HG02763 (cell line): Measurements from ENCODE around the gene CABLES1.

Experiments used
- ATAC-seq: cut with Tn5 transposase; IDR thresholded peaks from one replicate; pipeline ENCODE4 v1.9.1; 2021; ENCODE audit warnings: mild to moderate bottlenecking, moderate library complexity; ENCODE audit not compliant: unreplicated experiment

CABLES1 gene

DNA sequence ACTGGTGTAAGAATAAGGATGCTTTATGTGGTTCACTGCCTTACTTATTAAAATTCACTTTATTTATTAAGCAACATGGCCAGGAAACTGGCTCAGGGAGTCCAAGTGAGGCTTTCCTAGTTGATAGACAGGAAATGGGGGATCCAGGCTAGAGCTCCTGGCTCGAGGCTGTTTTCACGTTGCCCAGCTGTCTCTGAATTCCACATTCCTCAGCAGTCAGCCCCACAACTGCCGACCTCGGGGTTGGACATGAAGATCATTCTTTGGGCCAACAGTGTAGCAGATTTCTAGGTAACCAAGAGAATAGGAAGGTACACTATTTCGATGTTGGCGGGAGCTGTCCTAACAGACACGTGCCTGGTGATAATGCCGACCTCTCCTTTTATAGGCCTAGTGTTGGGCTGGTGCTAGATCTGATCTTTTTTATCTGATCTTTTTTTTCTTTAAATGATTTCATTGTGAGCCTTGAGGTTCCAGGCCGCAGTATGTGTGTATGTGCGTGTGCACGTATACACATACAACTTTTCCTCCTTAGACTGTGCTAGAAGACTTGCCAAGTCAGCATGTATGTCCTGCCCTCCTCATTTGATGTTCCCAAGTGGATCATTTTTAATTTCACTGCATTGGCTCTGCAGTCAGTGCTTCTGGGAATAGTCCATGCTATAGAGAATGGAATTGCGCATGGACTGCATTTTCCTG, 103.5 kb downstream of the CABLES1 start:
- no peak for ATAC-seq

DNA sequence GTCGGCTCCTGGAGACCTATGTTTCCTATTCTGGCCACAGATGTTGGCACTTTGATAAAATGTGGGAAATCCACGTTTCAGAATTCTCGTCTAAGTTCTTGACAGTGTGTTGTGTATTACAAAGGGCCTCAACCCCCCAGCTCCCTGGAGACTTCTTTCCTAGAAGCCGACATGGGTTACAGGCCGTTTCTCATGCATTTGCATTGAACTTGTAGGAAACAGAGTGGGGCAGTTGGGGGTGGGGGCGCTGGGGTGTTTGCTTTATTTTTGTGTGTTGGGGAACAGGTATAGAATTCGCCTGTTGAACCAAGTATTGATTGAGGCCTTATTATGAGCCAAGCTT, 104.0 kb downstream of the CABLES1 start:
- ATAC-seq: no peak

DNA sequence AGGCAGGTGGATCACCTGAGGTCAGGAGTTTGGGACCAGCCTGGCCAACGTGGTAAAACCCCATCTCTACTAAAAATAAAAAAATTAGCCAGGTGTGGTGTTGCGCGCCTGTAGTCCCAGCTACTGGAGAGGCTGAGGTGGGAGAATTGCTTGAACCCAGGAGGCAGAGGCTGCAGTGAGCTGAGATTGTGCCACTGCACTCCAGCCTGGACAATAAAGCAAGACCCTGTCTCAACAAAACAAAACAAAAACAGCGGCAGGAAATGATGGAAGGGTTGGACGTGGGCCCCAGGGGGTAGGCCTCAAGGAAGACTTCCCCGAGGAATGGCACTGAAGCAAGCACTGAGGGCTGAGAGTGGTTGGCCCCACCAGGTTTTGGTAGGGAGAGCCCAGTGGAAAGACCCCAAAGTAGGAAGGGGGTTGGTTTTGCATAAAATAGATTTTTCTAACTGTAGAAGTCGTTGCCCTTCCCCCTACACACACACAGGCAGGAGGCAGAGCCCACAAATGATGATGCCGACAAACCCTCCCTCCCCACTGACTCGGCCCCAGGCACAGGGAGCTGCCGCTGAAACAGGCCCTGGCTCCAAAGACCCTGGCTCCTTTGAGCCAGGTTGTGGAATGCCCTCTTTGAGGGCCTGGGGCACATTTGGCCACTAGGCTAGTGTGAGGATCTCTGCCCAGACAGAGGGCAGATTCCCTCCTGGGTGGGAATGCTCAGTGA, 104.8 kb downstream of the CABLES1 start:
- no peak for ATAC-seq

DNA sequence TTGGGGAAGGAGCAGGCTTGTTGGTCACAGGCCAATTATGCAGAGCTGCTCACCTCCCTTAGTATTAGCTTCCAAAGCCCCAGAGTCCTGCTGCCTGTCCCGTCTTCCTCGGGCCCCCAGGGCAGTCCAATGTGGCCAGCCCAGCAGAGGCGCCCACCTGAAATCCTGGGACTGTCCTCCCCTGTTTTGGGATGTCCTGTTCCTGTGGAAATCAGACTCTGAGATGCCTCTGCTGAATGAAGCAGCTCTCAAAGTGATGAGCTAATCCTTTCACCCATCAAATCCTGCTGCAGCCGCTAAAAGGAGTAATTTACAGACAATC, 105.3 kb downstream of the CABLES1 start:
- ATAC-seq: no peak

DNA sequence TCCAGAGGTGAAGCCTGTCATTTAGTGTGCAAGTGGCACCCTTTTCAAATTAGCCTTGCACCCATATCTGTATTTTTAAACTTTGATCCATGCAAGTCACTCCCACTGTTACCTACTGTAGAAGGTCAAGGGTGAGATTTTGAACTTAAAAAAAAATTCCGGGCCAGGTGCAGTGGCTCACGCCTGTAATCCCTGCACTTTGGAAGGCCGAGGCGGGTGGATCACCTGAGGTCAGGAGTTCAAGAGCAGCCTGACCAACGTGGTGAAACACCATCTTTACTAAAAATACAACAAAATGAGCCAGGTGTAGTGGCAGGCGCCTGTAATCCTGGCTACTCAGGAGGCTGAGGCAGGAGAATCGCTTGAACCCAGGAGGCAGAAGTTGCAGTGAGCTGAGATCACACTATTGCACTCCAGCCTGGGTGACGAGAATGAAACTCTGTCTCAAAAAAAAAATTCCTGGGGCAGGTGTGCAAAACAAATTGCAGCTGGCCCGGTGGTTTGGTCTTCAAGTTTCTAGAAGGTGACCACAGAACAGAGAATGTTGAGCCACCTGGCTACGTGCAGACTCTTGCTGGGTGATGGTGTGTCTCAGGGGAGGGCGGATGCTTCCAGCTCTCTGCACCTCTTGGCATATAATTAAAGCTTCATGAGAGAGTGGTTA, 106.7 kb downstream of the CABLES1 start:
- ATAC-seq: peak; percentile 84

DNA sequence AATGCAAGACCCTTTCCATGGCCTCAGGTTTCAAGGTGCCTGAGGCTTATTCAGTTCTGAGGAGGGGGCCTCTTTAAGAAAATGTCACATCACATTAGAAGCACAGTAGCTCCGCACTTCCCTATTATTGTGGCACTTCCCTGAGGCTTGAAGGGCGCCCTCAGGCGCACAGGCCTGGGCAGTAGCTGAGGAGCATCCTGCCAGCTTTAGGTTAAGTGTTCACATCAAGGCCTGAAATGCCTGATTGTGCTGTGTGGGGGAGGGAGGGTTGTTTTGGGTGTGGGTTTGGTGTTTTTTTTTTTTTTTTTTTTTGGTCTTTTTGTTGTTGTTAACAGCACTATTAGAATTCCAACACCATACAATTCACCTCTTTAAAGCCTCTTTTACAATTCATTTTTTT, 107.9 kb downstream of the CABLES1 start:
- ATAC-seq: no peak

DNA sequence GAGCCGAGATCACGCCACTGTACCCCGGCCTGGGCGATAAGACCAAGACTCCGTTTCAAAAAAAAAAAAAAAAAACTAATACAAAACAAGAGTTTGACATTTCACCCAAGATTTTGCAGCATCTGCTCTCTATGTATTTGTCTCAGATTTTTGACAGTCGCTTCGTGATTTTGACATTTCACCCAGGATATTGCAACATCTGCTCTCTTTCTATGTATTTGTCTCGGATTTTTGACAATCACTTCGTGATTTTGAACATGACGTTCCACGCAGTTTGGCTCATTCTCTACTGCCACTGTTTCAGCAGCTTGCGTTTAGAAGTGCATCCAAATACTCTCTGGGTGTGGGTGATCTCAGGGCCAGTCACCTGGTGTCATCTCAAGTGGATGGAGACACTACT, 108.5 kb downstream of the CABLES1 start:
- no peak for ATAC-seq

DNA sequence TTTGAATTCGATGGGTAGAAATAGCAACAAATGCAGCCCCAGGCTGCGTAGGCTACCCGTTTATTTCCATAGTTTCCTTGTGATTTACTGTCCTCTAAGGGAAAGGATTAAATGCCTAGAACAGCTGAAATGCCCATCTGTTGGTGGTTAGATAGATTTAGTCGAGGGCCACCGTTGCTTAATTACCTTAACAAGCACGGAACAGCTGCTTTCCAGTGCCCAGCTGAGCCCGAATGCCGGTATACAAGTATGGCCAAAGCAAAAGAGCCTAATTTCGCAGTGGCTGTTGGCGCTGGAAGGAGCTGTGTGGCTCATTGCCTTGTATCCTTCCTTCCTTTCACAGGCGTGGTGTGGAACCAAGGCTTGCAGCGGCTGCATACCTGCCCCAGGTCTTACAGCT, 109.1 kb downstream of the CABLES1 start:
- no peak for ATAC-seq

DNA sequence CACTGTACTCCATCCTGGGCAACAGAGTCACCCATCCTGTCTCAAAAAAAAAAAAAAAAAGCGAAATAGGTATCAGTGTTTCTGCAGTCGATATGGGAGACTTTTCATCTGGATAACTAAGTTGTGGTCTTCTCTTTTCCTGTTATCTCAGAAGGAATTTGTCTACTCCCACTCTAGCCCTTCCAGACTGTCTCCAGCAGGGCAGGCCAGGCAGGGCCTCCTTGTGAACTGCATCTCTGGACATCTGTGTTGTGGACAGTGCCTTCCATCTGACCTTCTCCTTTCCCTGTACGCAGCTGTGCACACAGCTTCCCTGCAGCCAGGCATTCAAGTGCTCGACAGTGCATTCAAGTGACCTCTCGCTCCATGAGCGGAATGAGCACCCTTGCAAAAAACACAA, 110.2 kb downstream of the CABLES1 start:
- no peak for ATAC-seq

DNA sequence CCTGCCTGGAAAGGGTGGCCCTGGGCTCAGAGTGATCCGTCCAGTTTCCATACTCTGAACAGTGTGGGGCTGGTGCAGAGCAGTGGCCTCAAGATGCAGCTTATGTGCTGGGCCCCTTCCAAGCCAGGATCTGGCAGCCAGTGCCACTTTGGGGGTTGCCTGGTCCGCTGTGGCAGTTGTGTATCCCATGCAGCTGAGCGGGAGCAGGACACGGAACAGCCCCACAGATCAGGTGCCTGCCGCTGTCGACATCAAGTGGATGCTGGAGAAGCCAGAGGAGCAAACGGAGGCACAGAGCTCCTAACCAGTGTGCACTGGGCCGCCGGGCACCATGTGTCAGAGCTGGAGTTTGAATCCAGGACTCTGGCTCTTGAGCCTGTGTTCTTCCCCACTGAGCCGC, 112.0 kb downstream of the CABLES1 start:
- no peak for ATAC-seq

DNA sequence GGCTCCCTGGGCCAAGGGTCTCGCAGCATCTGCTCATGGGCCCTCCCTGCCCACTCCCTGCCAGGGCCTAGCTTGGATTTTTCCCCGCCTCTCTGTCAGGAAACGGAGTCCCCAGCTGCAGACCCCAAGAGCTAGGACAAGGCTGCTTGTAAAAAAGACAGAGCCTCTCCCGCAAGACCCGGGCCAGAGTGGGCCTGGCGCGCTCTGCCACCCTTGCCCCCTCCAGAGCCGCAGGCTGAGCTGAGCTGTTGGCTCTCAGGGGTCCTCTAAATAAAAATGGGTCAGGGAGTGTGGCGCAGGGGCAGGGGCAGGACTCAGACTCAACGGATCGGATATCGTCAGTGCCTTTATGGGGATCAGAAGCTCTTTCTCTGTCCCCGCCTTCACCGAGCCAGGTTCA, 112.6 kb downstream of the CABLES1 start:
- ATAC-seq: no peak

DNA sequence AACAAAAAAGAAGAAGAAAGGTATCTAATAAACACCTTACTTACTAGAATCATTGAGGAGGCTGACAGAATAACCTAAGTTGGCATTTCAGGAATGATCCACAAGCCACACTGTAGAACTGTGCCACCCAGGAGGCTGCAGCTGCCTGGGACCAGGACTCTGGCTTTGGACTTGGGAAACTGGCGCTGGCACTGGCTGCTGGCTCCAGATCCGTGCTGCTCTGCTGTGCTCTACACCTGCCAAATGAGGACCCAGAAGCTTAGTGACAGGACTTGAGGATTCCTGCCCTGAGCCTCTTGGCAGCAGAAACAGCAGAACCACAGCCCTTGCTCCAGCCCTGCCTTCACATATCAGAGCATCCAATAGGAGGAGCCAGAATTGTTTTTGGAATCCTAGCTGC, 113.5 kb downstream of the CABLES1 start:
- no peak for ATAC-seq

DNA sequence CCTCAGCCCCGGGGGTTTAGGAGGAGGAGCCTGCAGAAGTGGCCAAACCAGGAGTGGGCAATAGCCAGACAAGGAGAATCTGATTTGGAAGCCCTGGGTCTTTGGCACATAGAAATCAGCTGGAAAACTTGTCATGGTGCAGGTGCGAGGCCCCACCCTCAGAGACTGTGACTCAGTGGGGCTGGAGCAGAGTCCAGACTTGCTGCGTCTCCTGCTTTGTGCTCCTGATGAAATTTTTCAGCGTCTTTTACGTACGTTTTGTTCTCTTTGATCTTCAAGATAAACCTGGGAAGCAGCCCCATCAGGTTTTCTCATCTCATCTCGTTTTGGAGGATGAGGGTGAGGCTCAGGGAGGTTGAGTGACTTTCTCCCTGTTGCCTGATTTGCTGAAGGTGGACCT, 114.1 kb downstream of the CABLES1 start:
- no peak for ATAC-seq

DNA sequence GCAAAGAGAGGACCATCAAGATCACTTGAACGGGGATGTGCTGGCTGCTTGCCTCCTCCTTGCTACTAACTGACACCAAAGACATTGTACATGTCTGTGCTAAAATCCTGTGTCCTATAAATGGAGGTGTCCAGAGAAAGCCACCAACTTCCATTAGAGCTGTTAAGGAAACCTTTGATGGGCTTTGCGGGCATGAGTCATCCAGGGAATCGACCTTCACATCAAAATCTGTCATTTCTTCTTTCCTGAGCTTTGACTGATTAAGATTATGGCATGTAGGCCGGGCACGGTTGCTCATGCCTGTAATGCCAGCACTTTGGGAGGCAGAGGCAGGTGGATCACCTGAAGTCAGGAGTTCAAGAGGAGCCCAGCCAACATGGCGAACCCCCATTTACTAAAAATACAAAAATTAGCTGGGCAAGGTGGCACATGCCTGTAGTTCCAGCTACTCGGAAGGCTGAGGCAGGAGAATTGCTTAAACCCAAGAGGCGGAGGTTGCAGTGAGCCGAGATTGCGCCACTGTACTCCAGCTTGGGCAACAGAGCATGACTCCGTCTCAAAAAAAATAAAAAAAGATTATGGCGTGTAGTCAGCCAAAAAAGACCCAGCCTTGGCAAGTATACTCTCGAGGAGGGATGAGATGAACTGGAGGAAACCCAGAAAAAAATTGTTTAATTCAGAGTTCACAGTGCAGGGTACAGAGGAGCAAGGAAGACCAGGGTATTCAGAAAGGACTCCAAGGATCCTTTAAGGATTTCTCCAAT, 115.8 kb downstream of the CABLES1 start:
- no peak for ATAC-seq

DNA sequence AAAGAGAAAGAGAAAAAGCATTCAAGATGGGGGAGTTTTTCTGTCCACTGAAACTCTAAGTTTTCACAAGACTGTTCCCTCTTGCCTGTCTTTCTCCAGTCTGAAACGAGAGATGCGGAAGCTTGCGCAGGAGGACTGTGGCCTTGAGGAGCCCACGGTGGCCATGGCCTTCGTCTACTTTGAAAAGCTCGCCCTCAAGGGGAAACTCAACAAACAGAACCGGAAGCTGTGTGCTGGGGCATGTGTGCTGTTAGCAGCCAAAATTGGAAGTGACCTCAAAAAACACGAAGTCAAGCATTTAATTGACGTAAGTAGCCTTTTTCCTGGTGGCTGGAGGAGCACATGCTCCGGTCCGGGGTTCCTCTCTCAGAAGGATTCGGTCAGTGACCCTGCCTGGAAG, 118.3 kb downstream of the CABLES1 start:
- no peak for ATAC-seq

DNA sequence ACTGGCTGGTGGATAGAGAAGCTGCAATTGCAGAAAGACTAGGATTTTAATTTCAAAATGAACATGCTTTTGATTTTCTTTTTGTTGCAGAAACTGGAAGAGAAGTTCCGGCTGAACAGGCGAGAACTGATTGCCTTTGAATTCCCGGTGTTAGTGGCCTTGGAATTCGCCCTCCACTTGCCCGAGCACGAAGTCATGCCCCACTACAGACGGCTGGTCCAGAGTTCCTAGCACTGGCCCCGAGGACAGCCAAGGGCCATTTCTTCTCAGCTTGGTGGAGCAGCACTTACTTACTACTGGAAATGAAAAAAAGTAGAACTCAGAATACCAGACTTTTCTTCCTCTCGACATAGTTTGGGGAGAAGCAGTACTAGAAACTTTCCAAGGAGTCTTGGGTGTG, 121.9 kb downstream of the CABLES1 start:
- ATAC-seq: no peak

DNA sequence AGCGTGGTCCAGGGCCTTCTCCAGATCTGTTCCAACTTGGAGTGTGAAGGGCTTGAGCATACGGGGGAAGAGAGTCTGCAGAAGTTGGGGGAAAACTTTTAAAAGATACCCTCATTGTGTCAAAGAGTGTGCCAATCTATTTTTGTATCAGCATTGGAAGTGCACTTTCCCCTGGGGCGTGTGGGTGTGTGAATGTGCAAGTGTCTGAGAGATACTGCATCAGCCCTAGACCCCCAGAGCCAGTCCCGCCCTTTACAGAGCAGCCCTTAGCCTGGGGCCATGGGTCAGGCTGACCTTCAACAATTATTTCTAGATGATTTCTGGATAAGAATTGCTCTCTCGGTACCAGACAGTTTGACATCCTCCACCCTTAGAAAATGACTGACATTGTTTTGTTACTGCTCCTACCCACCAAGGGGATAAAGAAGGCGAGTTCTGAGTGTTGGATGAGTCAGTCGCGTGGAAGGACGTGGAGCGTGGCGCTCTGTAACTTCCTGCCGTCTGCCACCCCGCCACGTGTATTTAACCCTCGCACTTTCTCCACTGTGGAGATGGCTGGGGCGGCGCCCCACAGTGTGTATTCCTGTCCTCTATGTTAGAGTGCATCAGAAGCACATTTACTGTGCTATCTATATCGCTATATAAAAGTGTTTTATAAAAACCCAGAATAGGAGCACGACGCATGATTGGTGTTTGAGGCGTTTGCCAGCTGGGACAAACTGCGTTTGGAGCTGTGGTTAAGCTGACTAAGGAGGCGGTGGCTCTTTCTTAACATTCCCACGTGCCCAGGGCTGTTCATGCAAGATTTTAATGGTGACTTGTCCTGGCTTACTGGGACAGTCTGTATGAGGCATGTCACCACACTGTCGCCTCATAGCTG, 122.6 kb downstream of the CABLES1 start:
- ATAC-seq: no peak

DNA sequence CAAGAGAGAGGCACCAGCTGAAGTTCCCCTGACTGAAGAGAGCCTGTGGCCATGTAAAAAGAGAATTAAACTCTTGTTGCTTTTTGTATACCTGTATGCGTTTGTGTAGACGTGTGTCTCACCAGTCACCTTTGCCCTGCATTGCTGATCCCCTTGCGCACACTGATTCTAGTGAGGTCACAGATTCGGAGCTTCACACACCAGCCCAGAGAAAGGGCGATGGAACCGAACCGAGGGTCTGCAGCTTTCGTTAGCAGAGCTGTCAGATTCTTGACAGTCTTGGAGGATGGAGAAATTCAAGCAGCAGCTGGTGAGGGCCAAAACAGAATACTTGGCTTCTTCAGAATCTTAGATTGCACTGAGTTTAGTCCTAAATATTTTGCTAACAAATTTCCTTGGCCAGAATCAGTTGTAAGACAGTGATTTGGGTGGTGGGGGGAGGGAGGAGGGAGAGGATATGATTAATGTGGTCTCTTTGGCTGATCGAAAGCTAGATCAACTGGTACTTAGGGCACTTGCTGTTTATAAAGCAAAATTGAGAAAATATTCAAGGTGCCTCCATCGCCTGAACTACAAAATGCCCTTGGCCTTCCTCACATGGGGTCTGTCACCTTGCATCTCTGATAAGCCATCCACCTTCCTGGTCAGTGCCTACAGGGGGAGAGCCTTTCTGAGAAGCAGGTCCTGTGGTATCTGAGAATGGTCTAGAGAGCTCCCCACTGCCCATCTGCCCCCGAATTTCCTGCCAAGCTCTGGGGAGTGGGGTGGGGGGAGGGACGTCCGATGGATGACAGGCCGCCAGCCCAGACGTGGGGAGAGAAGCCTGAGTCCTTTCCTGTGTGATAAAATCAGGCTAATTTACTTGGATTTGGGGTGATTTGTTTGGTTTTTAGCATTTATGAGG, 123.5 kb downstream of the CABLES1 start:
- ATAC-seq: no peak
